GM23338 (cell line): ENCODE measurements around the gene REPS1. TPM values are rescaled to one million over a fixed set of nuclear protein-coding genes. Genes with fewer than 3 reads are reported as not detected.

ENCODE experiments used
- ATAC-seq: fragments of 200-7000 bp; cut with Tn5 transposase; 3 replicates; pipeline ENCODE4 v1.9.1; 2020
- DNase-seq: peaks from one replicate; pipeline ENCODE4 v3.0.0-alpha.2; 2015; ENCODE audit warnings: low spot score
- H2AFZ ChIP-seq: fragments of 200-600 bp; sonication (generic); 2 replicates; pipeline ENCODE4 v1.8.0; 2016; ENCODE audit warnings: antibody characterized with exemption, mild to moderate bottlenecking, moderate library complexity
- H3F3A ChIP-seq: fragments of 200-600 bp; sonication (generic); replicated peaks from 2 replicates; pipeline ENCODE4 v1.8.0; 2017; ENCODE audit warnings: antibody characterized with exemption, mixed run types, low read depth
- H3K27ac ChIP-seq: fragments of 200-600 bp; sonication (generic); 2 replicates; pipeline ENCODE4 v1.6.1; 2016; ENCODE audit warnings: low read depth
- H3K27me3 ChIP-seq: fragments of 200-600 bp; sonication (generic); 2 replicates; pipeline ENCODE4 v1.8.0; 2016; ENCODE audit warnings: mild to moderate bottlenecking, mixed run types, moderate library complexity; ENCODE audit not compliant: insufficient read depth
- H3K36me3 ChIP-seq: fragments of 200-600 bp; sonication (generic); 2 replicates; pipeline ENCODE4 v1.8.0; 2016; ENCODE audit warnings: mild to moderate bottlenecking; ENCODE audit not compliant: insufficient read depth
- H3K4me1 ChIP-seq: fragments of 200-600 bp; sonication (generic); 2 replicates; pipeline ENCODE4 v1.8.0; 2016; ENCODE audit warnings: mild to moderate bottlenecking, moderate library complexity; ENCODE audit not compliant: insufficient read depth
- H3K4me2 ChIP-seq: fragments of 200-600 bp; sonication (generic); 2 replicates; pipeline ENCODE4 v1.7.1; 2017; ENCODE audit warnings: mixed run types
- H3K4me3 ChIP-seq: fragments of 200-600 bp; sonication (generic); 2 replicates; pipeline ENCODE4 v1.6.1; 2016; ENCODE audit warnings: mixed run types
- H3K79me2 ChIP-seq: fragments of 200-600 bp; sonication (generic); replicated peaks from 2 replicates; pipeline ENCODE4 v1.8.0; 2017; ENCODE audit warnings: mild to moderate bottlenecking; ENCODE audit not compliant: insufficient read depth
- H3K9me2 ChIP-seq: fragments of 200-600 bp; sonication (generic); 2 replicates; pipeline ENCODE4 v1.8.0; 2017; ENCODE audit not compliant: insufficient read depth
- H4K20me1 ChIP-seq: fragments of 200-600 bp; sonication (generic); replicated peaks from 2 replicates; pipeline ENCODE4 v1.8.0; 2017; ENCODE audit warnings: mild to moderate bottlenecking; ENCODE audit not compliant: insufficient read depth
- H3K27ac Mint-ChIP-seq: 2 replicates; pipeline ENCODE4 v1.8.0; 2020; ENCODE audit warnings: inconsistent platforms, mild to moderate bottlenecking, moderate library complexity, mixed read lengths
- H3K27me3 Mint-ChIP-seq: 3 replicates; pipeline ENCODE4 v1.8.0; 2022; ENCODE audit warnings: low read depth, mild to moderate bottlenecking, moderate library complexity, mixed read lengths, inconsistent platforms; ENCODE audit not compliant: insufficient read depth, poor library complexity
- H3K36me3 Mint-ChIP-seq: 3 replicates; pipeline ENCODE4 v1.8.0; 2021; ENCODE audit warnings: low read depth, mild to moderate bottlenecking, inconsistent platforms, moderate library complexity, mixed read lengths
- H3K4me1 Mint-ChIP-seq: 3 replicates; pipeline ENCODE4 v1.8.0; 2020; ENCODE audit warnings: mild to moderate bottlenecking, inconsistent platforms, mixed read lengths
- H3K4me3 Mint-ChIP-seq: 3 replicates; pipeline ENCODE4 v1.8.0; 2021; ENCODE audit warnings: moderate library complexity, mild to moderate bottlenecking, inconsistent platforms, mixed read lengths
- H3K9me3 Mint-ChIP-seq: 3 replicates; pipeline ENCODE4 v1.8.0; 2020; ENCODE audit warnings: moderate library complexity, mild to moderate bottlenecking, inconsistent platforms, mixed read lengths
- CREB1 ChIP-seq: fragments of 250-450 bp; sonication (Bioruptor Pico); IDR thresholded peaks from 2 replicates; pipeline ENCODE4 v1.5.0; 2020; ENCODE audit warnings: low read depth, mild to moderate bottlenecking, moderate library complexity
- CTCF ChIP-seq, 2 experiments: fragments of 200-600 bp in 1 of 2; sonication (generic) in 1 of 2; conservative IDR thresholded peaks; 2 replicates each; pipeline versions ENCODE4 v1.5.1 to v1.6.1; 2016 to 2017; ENCODE audit warnings: antibody characterized with exemption in 2 of 2, low read depth in 2 of 2, mild to moderate bottlenecking in 2 of 2, moderate library complexity in 1 of 2
- ETS1 ChIP-seq: IDR thresholded peaks from 2 replicates; pipeline ENCODE4 v1.6.1; 2016; ENCODE audit warnings: antibody characterized with exemption
- EZH2 ChIP-seq: fragments of 200-600 bp; sonication (generic); IDR thresholded peaks from one replicate; pipeline ENCODE4 v1.8.0; 2017; ENCODE audit warnings: antibody characterized with exemption, mild to moderate bottlenecking, low read depth; ENCODE audit not compliant: unreplicated experiment
- EZH2phosphoT487 ChIP-seq: fragments of 200-600 bp; sonication (generic); IDR thresholded peaks from one replicate; pipeline ENCODE4 v1.8.1; 2018; ENCODE audit warnings: antibody characterized with exemption; ENCODE audit not compliant: unreplicated experiment
- JUNB ChIP-seq: IDR thresholded peaks from one replicate; pipeline ENCODE4 v1.6.1; 2016; ENCODE audit warnings: antibody characterized with exemption; ENCODE audit not compliant: unreplicated experiment
- NANOG ChIP-seq: IDR thresholded peaks from 2 replicates; pipeline ENCODE4 v1.6.1; 2016; ENCODE audit warnings: antibody characterized with exemption, borderline replicate concordance
- POLR2AphosphoS5 ChIP-seq: IDR thresholded peaks from 2 replicates; pipeline ENCODE4 v1.6.1; 2016; ENCODE audit warnings: antibody characterized with exemption, low read depth
- REST ChIP-seq: IDR thresholded peaks from one replicate; pipeline ENCODE4 v1.6.1; 2018; ENCODE audit warnings: antibody characterized with exemption; ENCODE audit not compliant: unreplicated experiment
- STAT1 ChIP-seq: IDR thresholded peaks from one replicate; pipeline ENCODE4 v1.6.1; 2016; ENCODE audit warnings: antibody characterized with exemption; ENCODE audit not compliant: unreplicated experiment
- ZNF114 ChIP-seq: fragments of 250-450 bp; sonication (Bioruptor Pico); IDR thresholded peaks from 2 replicates; pipeline ENCODE4 v1.5.0; 2020; ENCODE audit warnings: mild to moderate bottlenecking, moderate library complexity
- ZNF331 ChIP-seq: fragments of 250-450 bp; sonication (Bioruptor Pico); IDR thresholded peaks from 2 replicates; pipeline ENCODE4 v1.5.0; 2020; ENCODE audit warnings: low read depth, mild to moderate bottlenecking, moderate library complexity
- ZNF462 ChIP-seq: fragments of 250-450 bp; sonication (Bioruptor Pico); IDR thresholded peaks from 2 replicates; pipeline ENCODE4 v1.5.0; 2020; ENCODE audit warnings: mild to moderate bottlenecking, moderate library complexity
- polyA plus RNA-seq: library from polyadenylated mRNA; unstranded; fragments of >200 nt; fragmentation: Nextera tagmentation; extraction: Ambion mirVana; gene quantifications from 2 replicates; pipeline ENCODE4 v1.2.1, GENCODE V29; 2016
- total RNA-seq: library from RNA; depleted of rRNA; stranded (reverse); fragments of >200 nt; shearing (Covaris generic); gene quantifications from 2 replicates; pipeline ENCODE4 v1.2.3, GENCODE V29; 2014

REPS1 gene
- total and polyA plus RNA-seq, 2 experiments from 2014 or later: 46.0 to 65.7 TPM

GRCh38 chr6:138948004-138948403 lies 40.0 kb downstream of the REPS1 start:
- H3K27me3 Mint-ChIP-seq: peaks cover 1% of the 10 kb centered on the region
- H3K4me3 Mint-ChIP-seq: no peak overlapping the region
- H3K27ac ChIP-seq: no peak overlapping the region
- DNase-seq: no peak
- peaks cover 36% of the 10 kb centered on the region for H3K4me1 Mint-ChIP-seq
- no peak overlapping the region for H2AFZ ChIP-seq
- peaks cover 22% of the 10 kb centered on the region for H3K4me1 ChIP-seq
- no peaks in the 10 kb centered on the region for H3F3A ChIP-seq
- peaks cover 13% of the 10 kb centered on the region; the same call in 2 of the 3 replicates for H3K36me3 Mint-ChIP-seq
- no peaks in the 10 kb centered on the region for H3K9me2 ChIP-seq
- H3K27ac Mint-ChIP-seq: no peak overlapping the region
- no peak overlapping the region for H3K4me3 ChIP-seq
- peaks cover 63% of the 10 kb centered on the region for H3K79me2 ChIP-seq
- H3K9me3 Mint-ChIP-seq: no peaks in the 10 kb centered on the region
- H3K27me3 ChIP-seq: no peaks in the 10 kb centered on the region
- peaks cover 10% of the 10 kb centered on the region; the same call in 1 of the 2 replicates for H3K36me3 ChIP-seq
- TF ChIP-seq CTCF (conservative IDR thresholded peaks at IDR 0.05; ENCODE audit: low read depth in 2 of 2): no peak
- no peak for TF ChIP-seq EZH2phosphoT487
- TF ChIP-seq REST: no peak
- TF ChIP-seq EZH2: no peak
- TF ChIP-seq POLR2AphosphoS5: no peak
- no peak for TF ChIP-seq ZNF462 (CRISPR knock-in tag)
- TF ChIP-seq ZNF114 (CRISPR knock-in tag): no peak
- no peak for TF ChIP-seq STAT1
- TF ChIP-seq ZNF331 (CRISPR knock-in tag): no peak
- no peak for TF ChIP-seq JUNB
- no peak for TF ChIP-seq NANOG
- TF ChIP-seq ETS1: no peak
- TF ChIP-seq CREB1 (CRISPR knock-in tag): no peak
- no peak for ATAC-seq
- H3K4me2 ChIP-seq: no peak overlapping the region
- H4K20me1 ChIP-seq: peaks cover 4% of the 10 kb centered on the region
